SU-DHL-6 (cell line): ENCODE data around the gene AP1G2.

Experiments
- EZH2phosphoT487 ChIP-seq: fragments of 200-600 bp; sonication (generic), shearing (Covaris generic); conservative IDR thresholded peaks from 2 replicates; pipeline ENCODE4 v1.6.1; 2018; ENCODE audit warnings: mild to moderate bottlenecking, antibody characterized with exemption, low read length, moderate library complexity, mixed read lengths
- TF ChIP-seq, protein P1 (sequence below): fragments of 200-600 bp; sonication (generic); IDR thresholded peaks from one replicate; pipeline ENCODE4 v1.5.1; 2017; ENCODE audit warnings: antibody characterized with exemption, mild to moderate bottlenecking, low read length, moderate library complexity; ENCODE audit not compliant: insufficient read depth, poor library complexity, severe bottlenecking

- TF ChIP-seq, protein P1, sequence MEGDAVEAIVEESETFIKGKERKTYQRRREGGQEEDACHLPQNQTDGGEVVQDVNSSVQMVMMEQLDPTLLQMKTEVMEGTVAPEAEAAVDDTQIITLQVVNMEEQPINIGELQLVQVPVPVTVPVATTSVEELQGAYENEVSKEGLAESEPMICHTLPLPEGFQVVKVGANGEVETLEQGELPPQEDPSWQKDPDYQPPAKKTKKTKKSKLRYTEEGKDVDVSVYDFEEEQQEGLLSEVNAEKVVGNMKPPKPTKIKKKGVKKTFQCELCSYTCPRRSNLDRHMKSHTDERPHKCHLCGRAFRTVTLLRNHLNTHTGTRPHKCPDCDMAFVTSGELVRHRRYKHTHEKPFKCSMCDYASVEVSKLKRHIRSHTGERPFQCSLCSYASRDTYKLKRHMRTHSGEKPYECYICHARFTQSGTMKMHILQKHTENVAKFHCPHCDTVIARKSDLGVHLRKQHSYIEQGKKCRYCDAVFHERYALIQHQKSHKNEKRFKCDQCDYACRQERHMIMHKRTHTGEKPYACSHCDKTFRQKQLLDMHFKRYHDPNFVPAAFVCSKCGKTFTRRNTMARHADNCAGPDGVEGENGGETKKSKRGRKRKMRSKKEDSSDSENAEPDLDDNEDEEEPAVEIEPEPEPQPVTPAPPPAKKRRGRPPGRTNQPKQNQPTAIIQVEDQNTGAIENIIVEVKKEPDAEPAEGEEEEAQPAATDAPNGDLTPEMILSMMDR: no peak
- TF ChIP-seq EZH2phosphoT487: no peak
Observed at GRCh38 chr14:23543403-23543802, 24.2 kb downstream of the AP1G2 start.
